CD4-positive, alpha-beta T cell treated with Interleukin-21 for 1 hour (primary cell): Measurements from ENCODE around the gene ARHGEF26.

Experiments used
- DNase-seq: peaks from one replicate; pipeline ENCODE4 v3.0.0-alpha.2; 2020

ARHGEF26 gene

DNA sequence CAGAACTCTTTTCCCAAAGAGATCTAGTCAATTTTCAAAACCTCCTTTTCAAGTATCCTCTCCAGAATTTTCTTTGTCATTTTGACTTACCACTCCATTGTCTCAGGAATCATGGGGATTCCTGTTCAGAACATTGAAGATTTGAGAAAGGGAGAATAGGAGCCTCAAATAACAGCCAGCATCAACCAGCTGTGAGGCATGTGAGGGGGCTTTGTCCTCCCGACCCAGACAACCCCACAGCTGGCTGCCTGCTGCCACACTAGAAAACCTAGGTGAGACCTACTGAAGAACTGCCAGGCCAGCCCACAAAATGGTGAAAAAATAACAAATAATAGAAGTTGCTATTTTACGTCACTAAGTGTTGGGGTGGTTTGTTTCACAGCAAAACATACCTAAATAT lies 5.9 kb upstream of the ARHGEF26 start:
- no peak for DNase-seq

DNA sequence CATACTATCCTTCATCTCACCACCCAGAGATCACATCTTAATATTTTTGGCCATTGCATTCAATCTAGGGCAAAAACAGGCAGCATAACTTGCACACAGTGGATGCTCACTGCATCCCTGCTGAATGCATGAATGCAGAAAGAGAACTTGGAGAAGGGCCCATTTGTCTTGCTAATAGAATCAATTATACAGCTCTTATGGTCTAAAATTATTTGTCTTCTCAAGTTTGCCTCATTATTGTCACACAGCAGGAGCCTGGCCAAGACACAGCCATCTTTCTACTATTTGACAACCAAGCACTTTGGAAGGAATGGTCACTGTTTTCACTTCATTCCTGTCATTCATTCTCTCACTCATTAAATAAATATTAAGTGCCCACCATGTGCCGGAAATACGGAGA lies 1.2 kb upstream of the ARHGEF26 start:
- DNase-seq, result no peak

DNA sequence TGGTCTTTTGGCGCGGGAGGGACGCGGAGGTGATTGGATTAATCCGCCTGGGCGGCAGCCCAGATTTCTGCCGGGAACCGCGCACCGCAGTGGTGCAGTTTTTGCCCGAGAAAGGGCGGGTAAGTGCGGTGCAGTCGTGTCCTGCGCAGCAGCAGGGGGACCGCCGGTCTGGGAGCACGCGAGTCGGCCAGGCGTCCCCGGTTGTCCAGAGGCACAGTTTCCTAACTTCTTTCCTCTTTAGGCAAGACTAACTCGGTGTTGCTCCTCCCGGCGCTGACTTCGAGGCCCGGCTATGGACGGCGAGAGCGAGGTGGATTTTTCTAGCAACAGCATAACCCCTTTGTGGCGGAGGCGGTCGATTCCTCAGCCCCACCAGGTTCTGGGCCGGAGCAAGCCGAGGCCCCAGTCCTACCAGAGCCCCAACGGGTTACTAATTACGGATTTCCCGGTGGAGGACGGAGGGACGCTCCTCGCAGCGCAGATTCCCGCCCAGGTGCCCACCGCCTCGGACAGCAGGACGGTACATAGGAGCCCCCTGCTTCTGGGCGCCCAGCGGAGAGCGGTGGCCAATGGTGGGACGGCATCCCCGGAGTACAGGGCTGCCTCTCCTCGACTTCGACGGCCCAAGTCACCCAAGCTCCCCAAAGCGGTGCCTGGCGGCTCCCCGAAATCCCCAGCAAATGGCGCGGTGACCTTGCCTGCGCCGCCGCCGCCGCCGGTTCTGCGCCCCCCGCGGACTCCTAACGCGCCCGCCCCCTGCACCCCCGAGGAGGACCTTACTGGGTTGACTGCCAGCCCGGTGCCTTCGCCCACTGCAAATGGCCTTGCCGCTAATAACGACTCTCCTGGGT lies 736 bp downstream of the ARHGEF26 start:
- DNase-seq, result peak; percentile 6

- no peak for DNase-seq
Observed at GRCh38 chr3:154122552-154122911, 1.3 kb downstream of the ARHGEF26 start.

- no peak for DNase-seq
Observed at GRCh38 chr3:154122912-154123559, 1.8 kb downstream of the ARHGEF26 start.

GRCh38 chr3:154123906-154124305 lies 2.7 kb downstream of the ARHGEF26 start:
- DNase-seq, result no peak

GRCh38 chr3:154125378-154126030 lies 4.3 kb downstream of the ARHGEF26 start:
- DNase-seq, result no peak

GRCh38 chr3:154126651-154127050 lies 5.5 kb downstream of the ARHGEF26 start:
- no peak for DNase-seq

DNA sequence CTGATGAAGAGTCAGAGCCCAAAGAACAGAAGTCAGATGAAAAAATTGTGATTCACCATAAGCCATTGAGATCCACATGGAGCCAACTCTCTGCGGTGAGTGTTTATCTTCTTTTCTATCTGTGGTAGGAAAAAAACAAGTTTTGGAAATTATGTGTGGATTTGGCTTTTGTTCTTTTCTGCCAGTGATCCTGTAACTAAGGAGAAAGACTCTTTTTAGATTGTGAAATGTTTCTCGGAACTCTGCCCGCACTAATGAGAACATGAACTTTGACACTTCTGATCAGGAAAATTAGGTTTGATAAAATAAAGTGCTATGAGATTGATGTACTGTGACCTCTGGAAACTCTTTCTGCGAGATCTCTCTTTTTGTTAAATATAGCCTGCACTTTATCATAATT lies 8.4 kb downstream of the ARHGEF26 start:
- DNase-seq, result no peak

GRCh38 chr3:154130540-154130939 lies 9.3 kb downstream of the ARHGEF26 start:
- no peak for DNase-seq

DNA sequence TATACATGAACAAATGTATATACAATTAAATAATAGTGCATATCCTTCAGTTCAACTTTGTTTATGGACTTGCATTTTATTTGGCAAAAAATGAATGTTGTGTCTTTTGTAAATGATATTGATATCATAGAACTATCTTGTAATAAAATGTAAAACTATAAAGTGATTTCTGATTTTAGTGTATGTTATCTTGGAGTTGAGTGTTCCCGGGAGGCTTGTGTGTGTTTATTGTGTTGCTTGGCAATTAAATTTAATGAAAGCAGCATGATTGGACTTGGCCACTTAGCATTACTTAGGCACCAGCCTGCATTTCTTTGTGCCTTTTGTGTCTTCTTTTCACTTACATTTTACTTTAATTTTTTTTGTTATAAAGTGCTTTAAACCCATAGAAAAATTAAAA lies 10.6 kb downstream of the ARHGEF26 start:
- DNase-seq, result no peak

DNA sequence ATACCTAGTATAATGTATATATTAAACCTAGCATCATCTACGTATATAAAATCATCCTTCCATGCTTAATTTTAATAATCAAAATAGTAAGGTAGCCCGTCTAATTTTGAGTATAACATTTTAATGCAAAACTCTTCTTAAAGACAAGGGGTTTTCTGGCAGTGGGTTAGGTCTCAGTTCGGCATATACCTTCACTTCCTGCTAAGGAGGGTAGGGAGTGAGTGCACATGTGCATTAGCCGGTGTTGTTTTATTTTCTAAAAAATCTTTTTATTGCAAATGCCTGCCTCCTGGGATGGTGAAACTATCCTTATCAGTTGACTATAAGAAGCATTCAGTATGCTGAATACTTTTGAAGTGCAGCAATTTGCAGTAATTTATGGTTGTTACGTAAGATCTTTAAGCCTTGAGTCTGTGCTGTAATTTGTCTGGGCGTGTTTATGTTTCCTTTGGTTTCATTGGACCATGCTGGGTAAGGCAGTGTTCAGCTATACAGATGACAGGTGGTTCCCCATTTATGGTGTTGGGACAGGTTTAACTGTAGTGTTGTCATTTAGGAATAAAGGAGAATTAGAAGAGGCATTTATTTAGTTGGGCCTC lies 11.7 kb downstream of the ARHGEF26 start:
- DNase-seq, result no peak

GRCh38 chr3:154135511-154136173 lies 14.5 kb downstream of the ARHGEF26 start:
- DNase-seq, result no peak

GRCh38 chr3:154137036-154137435 lies 15.8 kb downstream of the ARHGEF26 start:
- no peak for DNase-seq

- DNase-seq, result no peak
Observed at GRCh38 chr3:154139996-154140436, 18.8 kb downstream of the ARHGEF26 start.

DNA sequence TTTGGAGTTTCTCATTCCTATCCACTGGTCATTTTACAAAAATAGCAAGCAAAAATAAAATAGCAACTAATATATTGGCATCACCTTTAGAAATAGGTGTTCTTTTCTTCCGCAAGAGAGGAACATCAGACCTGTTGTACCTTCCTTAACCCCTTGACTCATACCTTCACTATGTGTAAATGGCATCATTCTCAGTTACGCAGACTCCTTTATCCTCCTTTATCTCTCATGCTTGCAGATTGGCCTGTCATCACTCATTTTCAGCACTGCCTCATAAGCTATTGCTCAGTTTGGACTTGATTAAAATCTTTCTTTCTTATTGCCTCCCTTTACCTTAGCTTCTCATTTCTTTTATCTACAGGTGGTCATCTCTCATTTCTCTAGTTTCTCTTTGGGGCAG lies 21.4 kb downstream of the ARHGEF26 start:
- no peak for DNase-seq

GRCh38 chr3:154143873-154144272 lies 22.7 kb downstream of the ARHGEF26 start:
- DNase-seq, result no peak

GRCh38 chr3:154144825-154145465 lies 23.8 kb downstream of the ARHGEF26 start:
- no peak for DNase-seq

DNA sequence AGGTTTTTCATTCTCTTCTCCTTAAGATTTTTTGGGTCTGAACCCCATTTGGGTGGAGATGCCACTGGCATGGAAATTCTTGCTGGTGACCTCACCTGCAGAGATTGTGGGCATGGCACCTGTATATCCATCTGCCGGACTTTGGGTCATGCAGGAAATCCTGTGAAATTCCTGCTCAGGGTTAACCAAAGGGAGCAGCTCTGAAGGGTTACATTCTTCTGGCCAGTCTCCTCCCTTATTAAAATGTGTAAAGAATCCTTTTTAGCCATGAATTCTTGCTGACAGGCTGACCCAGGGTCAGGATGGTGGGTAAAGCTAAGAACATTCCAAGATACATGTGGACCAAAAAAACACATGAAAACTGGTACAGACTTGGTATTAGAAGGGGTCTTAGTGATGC lies 27.4 kb downstream of the ARHGEF26 start:
- DNase-seq, result no peak

DNA sequence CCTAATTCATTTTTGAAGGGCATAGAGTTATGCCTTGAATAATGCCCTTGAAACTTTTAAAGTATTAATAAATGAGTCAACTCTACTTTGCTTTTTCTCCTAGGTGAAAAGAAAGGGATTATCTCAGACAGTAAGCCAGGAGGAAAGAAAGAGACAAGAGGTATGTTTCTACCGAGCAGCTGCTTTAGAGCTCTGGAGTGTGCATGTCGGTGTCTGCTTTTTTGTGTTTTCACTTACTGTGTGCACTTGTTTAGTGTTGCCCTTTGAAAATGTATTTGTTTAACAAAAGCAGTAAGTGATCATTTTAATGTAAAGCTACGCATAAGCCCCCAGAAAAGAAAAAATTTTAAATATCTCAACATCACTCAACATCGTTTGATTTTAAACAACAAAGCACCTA lies 28.1 kb downstream of the ARHGEF26 start:
- no peak for DNase-seq

DNA sequence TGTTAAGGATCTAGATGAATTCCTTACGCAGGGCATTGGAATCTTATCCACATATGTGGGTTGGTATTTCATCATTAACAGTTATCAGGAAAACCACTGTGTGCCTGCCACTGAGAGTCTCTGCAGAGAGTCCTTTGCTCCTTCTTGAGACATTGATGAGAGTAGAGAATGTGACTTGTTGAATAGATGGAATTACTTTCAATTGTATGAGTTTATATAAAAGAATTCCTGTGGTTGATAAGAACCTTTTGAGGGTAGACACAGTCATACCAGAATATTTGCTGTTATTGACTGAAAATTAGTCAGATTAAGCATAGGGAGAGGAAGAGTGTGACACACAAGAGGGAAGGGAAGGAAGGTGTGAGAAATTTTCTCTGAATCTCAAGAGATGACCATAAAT lies 30.8 kb downstream of the ARHGEF26 start:
- DNase-seq, result no peak

GRCh38 chr3:154152741-154153140 lies 31.6 kb downstream of the ARHGEF26 start:
- DNase-seq, result no peak

DNA sequence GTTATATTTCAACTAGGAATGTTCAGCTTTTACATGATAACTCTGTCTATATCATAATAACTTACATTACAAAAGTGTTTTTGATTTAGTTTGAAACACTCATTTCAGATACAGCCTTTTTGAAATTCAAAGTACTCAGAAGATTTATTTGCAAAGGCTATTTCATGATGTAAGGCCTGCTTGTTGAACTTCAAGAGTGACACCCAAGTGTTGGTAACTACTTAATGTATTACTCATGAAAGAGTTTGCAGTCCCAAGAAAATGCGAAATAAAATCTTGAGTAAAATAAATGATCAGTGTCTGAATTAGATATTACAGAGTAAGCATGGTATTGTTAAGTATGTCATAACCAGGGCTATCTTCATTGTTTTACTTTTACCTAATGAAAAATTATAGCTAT lies 35.3 kb downstream of the ARHGEF26 start:
- no peak for DNase-seq
